AG10803 (cell line): Measurements from ENCODE around the gene TCOF1.

Experiments used
- DNase-seq: peaks from one replicate; pipeline ENCODE4 v3.0.0; 2010; ENCODE audit warnings: low read depth
- H3K4me3 ChIP-seq: 2 replicates; pipeline ENCODE4 v1.5.1; 2011; ENCODE audit warnings: mild to moderate bottlenecking, low read length, control low read depth
- TF ChIP-seq, protein P1 (sequence below): conservative IDR thresholded peaks from 2 replicates; pipeline ENCODE4 v1.5.1; 2011; ENCODE audit warnings: mild to moderate bottlenecking, low read length, control low read depth, inconsistent platforms

Gene TCOF1

DNA sequence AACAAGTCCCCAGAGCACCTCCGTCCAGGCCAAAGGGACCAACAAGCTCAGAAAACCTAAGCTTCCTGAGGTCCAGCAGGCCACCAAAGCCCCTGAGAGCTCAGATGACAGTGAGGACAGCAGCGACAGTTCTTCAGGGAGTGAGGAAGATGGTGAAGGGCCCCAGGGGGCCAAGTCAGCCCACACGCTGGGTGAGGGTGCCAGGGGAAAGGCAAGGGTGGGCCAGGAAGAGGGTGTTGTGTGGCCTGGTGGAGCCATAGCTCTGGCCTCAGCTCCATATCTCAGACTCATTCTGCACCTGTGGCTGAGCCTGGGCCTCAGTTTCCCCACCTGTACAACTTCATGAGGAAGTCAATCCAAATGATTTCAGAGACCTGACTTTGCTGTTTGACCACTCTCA is 34.5 kb downstream of the TCOF1 start:
- no peak overlapping the region for H3K4me3 ChIP-seq
- DNase-seq: no peak
- TF ChIP-seq, protein P1, sequence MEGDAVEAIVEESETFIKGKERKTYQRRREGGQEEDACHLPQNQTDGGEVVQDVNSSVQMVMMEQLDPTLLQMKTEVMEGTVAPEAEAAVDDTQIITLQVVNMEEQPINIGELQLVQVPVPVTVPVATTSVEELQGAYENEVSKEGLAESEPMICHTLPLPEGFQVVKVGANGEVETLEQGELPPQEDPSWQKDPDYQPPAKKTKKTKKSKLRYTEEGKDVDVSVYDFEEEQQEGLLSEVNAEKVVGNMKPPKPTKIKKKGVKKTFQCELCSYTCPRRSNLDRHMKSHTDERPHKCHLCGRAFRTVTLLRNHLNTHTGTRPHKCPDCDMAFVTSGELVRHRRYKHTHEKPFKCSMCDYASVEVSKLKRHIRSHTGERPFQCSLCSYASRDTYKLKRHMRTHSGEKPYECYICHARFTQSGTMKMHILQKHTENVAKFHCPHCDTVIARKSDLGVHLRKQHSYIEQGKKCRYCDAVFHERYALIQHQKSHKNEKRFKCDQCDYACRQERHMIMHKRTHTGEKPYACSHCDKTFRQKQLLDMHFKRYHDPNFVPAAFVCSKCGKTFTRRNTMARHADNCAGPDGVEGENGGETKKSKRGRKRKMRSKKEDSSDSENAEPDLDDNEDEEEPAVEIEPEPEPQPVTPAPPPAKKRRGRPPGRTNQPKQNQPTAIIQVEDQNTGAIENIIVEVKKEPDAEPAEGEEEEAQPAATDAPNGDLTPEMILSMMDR: no peak

DNA sequence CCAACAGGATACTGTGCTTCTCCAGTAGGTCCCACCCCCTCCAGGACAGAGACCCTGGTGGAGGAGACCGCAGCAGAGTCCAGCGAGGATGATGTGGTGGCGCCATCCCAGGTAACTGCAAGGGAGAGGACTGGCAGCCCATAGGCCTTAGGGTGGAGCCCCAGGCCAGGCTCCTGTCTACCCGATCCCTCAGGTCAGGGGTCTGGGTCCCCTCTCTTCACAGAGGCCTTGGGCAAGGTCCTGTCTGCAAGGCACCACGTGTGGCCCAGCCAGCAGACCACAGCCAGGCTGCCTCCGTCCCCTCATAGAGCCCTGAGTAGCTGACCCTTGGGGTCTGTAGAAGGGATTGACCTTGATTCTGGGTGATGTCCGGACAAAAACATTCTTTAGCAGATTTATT is 35.2 kb downstream of the TCOF1 start:
- no peak for DNase-seq
- no peak overlapping the region for H3K4me3 ChIP-seq
- TF ChIP-seq, protein P1: no peak

GRCh38 chr5:150393096-150393645 is 35.7 kb downstream of the TCOF1 start:
- no peak overlapping the region for H3K4me3 ChIP-seq
- DNase-seq: no peak
- TF ChIP-seq, protein P1: no peak

DNA sequence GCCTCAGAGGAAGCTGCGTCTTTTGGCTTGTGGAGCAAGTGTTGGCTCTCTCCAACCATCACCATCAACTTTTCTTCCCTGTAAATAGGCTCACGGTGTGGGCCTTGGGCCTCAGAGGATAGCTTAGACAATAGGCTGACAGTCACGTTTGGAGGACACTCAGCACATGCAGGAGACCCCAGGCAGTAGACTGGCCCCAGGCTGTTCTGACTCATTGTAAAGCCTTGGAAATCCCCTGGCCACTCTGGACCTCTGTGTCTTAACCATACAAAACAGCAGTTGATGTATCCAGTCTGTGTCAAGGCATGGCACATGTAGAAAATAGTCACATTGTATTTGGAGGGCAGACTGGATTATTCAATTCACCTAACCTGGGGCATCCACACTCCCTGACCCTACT is 36.6 kb downstream of the TCOF1 start:
- TF ChIP-seq, protein P1: no peak
- DNase-seq: no peak

GRCh38 chr5:150394912-150395687 is 37.6 kb downstream of the TCOF1 start:
- TF ChIP-seq, protein P1: no peak
- no peak for DNase-seq
- no peak overlapping the region for H3K4me3 ChIP-seq

More for the DNA sequence above, 36.6 kb downstream of the TCOF1 start:
- no peak overlapping the region for H3K4me3 ChIP-seq

- TF ChIP-seq, protein P1: no peak
- no peak for DNase-seq
- no peak overlapping the region for H3K4me3 ChIP-seq
Measured at GRCh38 chr5:150395688-150395975, 38.1 kb downstream of the TCOF1 start.

DNA sequence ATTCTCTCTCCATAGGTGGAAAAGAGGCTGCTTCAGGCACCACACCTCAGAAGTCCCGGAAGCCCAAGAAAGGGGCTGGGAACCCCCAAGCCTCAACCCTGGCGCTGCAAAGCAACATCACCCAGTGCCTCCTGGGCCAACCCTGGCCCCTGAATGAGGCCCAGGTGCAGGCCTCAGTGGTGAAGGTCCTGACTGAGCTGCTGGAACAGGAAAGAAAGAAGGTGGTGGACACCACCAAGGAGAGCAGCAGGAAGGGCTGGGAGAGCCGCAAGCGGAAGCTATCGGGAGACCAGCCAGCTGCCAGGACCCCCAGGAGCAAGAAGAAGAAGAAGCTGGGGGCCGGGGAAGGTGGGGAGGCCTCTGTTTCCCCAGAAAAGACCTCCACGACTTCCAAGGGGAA is 38.8 kb downstream of the TCOF1 start:
- no peak for DNase-seq
- TF ChIP-seq, protein P1: no peak
- H3K4me3 ChIP-seq: no peak overlapping the region
